Glutamatergic neuron (in vitro differentiated cells): ENCODE data around the gene SCNM1. TPM values are rescaled to one million over a fixed set of nuclear protein-coding genes. Genes with fewer than 3 reads are reported as not detected.
"Not testable (repeated sequence)": the region's sequence is repeated elsewhere in the genome, so short reads cannot be mapped to it uniquely, and the experiment has no call there.

Source experiments
- DNase-seq: peaks from one replicate; pipeline ENCODE4 v3.0.0; 2022
- H3K27ac Mint-ChIP-seq: one replicate; pipeline ENCODE4 v1.8.0; 2020; ENCODE audit warnings: mild to moderate bottlenecking, mixed read lengths, inconsistent platforms; ENCODE audit not compliant: unreplicated experiment
- H3K27me3 Mint-ChIP-seq: one replicate; pipeline ENCODE4 v1.8.0; 2020; ENCODE audit warnings: mild to moderate bottlenecking, moderate library complexity, mixed read lengths, inconsistent platforms; ENCODE audit not compliant: unreplicated experiment
- H3K36me3 Mint-ChIP-seq: one replicate; pipeline ENCODE4 v1.8.0; 2020; ENCODE audit warnings: mild to moderate bottlenecking, mixed read lengths, inconsistent platforms; ENCODE audit not compliant: unreplicated experiment
- H3K4me1 Mint-ChIP-seq: one replicate; pipeline ENCODE4 v1.8.0; 2020; ENCODE audit warnings: mild to moderate bottlenecking, low read depth, mixed read lengths, inconsistent platforms; ENCODE audit not compliant: unreplicated experiment
- H3K4me3 Mint-ChIP-seq: one replicate; pipeline ENCODE4 v1.8.0; 2020; ENCODE audit warnings: mild to moderate bottlenecking, mixed read lengths, inconsistent platforms; ENCODE audit not compliant: unreplicated experiment
- H3K9me3 Mint-ChIP-seq: one replicate; pipeline ENCODE4 v1.8.0; 2020; ENCODE audit warnings: mild to moderate bottlenecking, moderate library complexity, mixed read lengths, inconsistent platforms; ENCODE audit not compliant: unreplicated experiment
- CTCF ChIP-seq: fragments of 200-600 bp; sonication (generic); IDR thresholded peaks from one replicate; pipeline ENCODE4 v1.5.0; 2021; ENCODE audit not compliant: partially characterized antibody, unreplicated experiment
- total RNA-seq: library from RNA; stranded (reverse); fragmentation: NEBNext Ultra II Directional; extraction: Animal tissue kit (Norgen Biotek cat#: 25700); gene quantifications from one replicate; pipeline ENCODE4 v1.2.1, GENCODE V29; 2021; ENCODE audit not compliant: unreplicated experiment

SCNM1 gene
- total RNA-seq, 1 donor from 2014 or later: 44.2 TPM

- no peak for DNase-seq
- H3K4me1 Mint-ChIP-seq: peaks cover 9% of the 10 kb centered on the region
- no peak overlapping the region for H3K4me3 Mint-ChIP-seq
- TF ChIP-seq CTCF: no peak
- H3K27ac Mint-ChIP-seq: no peak overlapping the region
- H3K36me3 Mint-ChIP-seq: peaks cover 6% of the 10 kb centered on the region
- peaks cover 3% of the 10 kb centered on the region for H3K9me3 Mint-ChIP-seq
- H3K27me3 Mint-ChIP-seq: no peaks in the 10 kb centered on the region
Observed at GRCh38 chr1:151184211-151184610, 18.3 kb downstream of the SCNM1 start.

- H3K36me3 Mint-ChIP-seq: no peaks in the 10 kb centered on the region
- no peak overlapping the region for H3K27ac Mint-ChIP-seq
- H3K27me3 Mint-ChIP-seq: peaks cover 4% of the 10 kb centered on the region
- H3K9me3 Mint-ChIP-seq: peaks cover 7% of the 10 kb centered on the region
- H3K4me3 Mint-ChIP-seq: no peak overlapping the region
- no peak for TF ChIP-seq CTCF
- DNase-seq: no peak
- H3K4me1 Mint-ChIP-seq: peaks cover 9% of the 10 kb centered on the region
Observed at GRCh38 chr1:151187205-151187604, 21.3 kb downstream of the SCNM1 start.

- H3K27me3 Mint-ChIP-seq, H3K4me1 Mint-ChIP-seq, H3K9me3 Mint-ChIP-seq, DNase-seq, H3K36me3 Mint-ChIP-seq: not testable (repeated sequence)
- H3K27ac Mint-ChIP-seq: peak overlapping the region; percentile 100
- peak overlapping the region; percentile 100 for H3K4me3 Mint-ChIP-seq
Observed at GRCh38 chr1:151188667-151189066, 22.7 kb downstream of the SCNM1 start.

- Mint-ChIP-seq H3K27ac (peak within 1 kb of the TSS; percentile 100), H3K4me1 (peaks cover 9% of the 10 kb centered on the region), H3K4me3 (peak within 1 kb of the TSS; percentile 100), H3K36me3 (no peaks in the 10 kb centered on the region), H3K9me3 (peaks cover 7% of the 10 kb centered on the region), H3K27me3 (peaks cover 6% of the 10 kb centered on the region)
- no peak for TF ChIP-seq CTCF
- DNase-seq: peak; percentile 87
Observed at GRCh38 chr1:151189637-151190445, 23.9 kb downstream of the SCNM1 start, which contains the start of gene VPS72. Gene VPS72 (minus strand): TSS chr1:151190197. CDS start chr1:151190121, 76 bp downstream.

- Mint-ChIP-seq H3K27me3 (peaks cover 6% of the 10 kb centered on the region), H3K36me3 (no peaks in the 10 kb centered on the region), H3K4me3 (no peak overlapping the region), H3K27ac (no peak overlapping the region), H3K4me1 (peaks cover 7% of the 10 kb centered on the region), H3K9me3 (peaks cover 7% of the 10 kb centered on the region)
- no peak for TF ChIP-seq CTCF
- DNase-seq: no peak
Observed at GRCh38 chr1:151192047-151192446, 26.1 kb downstream of the SCNM1 start.
